OCI-LY7 (cell line): ENCODE results near the gene GJA9.
"Not testable (repeated sequence)": the region's sequence is repeated elsewhere in the genome, so short reads cannot be mapped to it uniquely, and the experiment has no call there.

Experiments
- EZH2phosphoT487 ChIP-seq: fragments of 200-600 bp; sonication (generic); IDR thresholded peaks from 2 replicates; pipeline ENCODE4 v1.6.1; 2018; ENCODE audit warnings: low read depth, borderline replicate concordance, mild to moderate bottlenecking, mixed run types, antibody characterized with exemption, low read length, moderate library complexity, mixed read lengths
- TF ChIP-seq, protein P1 (sequence below): fragments of 200-600 bp; sonication (generic); conservative IDR thresholded peaks from 2 replicates; pipeline ENCODE4 v1.5.1; 2014; ENCODE audit warnings: mild to moderate bottlenecking, antibody characterized with exemption, low read length, moderate library complexity, mixed read lengths

GRCh38 chr1:38836316-38836715 lies 45.1 kb downstream of the GJA9 start:
- TF ChIP-seq, protein P1, sequence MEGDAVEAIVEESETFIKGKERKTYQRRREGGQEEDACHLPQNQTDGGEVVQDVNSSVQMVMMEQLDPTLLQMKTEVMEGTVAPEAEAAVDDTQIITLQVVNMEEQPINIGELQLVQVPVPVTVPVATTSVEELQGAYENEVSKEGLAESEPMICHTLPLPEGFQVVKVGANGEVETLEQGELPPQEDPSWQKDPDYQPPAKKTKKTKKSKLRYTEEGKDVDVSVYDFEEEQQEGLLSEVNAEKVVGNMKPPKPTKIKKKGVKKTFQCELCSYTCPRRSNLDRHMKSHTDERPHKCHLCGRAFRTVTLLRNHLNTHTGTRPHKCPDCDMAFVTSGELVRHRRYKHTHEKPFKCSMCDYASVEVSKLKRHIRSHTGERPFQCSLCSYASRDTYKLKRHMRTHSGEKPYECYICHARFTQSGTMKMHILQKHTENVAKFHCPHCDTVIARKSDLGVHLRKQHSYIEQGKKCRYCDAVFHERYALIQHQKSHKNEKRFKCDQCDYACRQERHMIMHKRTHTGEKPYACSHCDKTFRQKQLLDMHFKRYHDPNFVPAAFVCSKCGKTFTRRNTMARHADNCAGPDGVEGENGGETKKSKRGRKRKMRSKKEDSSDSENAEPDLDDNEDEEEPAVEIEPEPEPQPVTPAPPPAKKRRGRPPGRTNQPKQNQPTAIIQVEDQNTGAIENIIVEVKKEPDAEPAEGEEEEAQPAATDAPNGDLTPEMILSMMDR = not testable (repeated sequence)
- TF ChIP-seq EZH2phosphoT487 = not testable (repeated sequence)
